Measurements from ENCODE around the gene ERBB4.

The ERBB4 gene

DNA sequence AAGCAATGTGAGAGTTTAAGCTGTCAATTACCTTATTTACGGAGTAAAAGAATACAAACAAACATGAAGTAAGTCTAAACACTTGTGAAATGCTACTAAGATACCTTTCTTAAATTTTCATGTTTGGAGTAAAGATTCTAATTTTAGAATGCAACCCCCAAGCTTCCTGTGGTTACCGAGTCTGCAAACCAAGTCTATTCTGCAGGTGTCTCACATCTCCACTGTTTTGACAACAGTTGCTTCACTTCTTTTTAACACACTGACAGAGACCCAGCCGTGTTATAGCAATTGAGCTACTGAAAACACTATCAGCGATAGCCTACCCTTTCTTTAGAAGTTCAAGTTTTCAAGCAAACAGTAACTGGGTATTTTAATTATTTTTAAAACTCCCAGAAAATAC lies 608.3 kb downstream of the ERBB4 start:
- no peak for TF ChIP-seq CTCF (conservative IDR thresholded peaks at IDR 0.05; ENCODE audit: low read length)
- DNase-seq (ENCODE audit: low read depth): no peak
- no peak overlapping the region for H3K4me3 ChIP-seq (ENCODE audit: low read length)

DNA sequence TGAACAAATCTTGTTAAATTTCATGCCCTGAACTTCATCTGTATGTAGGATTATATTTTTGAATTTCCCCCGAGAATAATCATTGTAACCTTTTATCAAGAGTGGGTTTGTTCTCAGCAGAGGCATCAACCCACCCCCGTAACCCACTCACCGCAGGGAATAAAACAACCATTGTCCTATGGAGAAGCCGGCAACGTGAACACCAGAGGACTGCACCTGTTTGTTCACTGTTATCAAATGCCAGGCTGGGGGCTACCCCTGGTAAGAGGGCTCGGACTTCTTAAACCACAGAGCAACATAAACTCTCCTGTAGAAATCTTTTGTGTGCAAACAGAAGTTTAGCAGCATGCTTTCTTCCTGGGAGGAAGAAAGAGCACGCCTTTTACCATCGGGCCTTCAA lies 610.4 kb downstream of the ERBB4 start:
- no peak for TF ChIP-seq CTCF (conservative IDR thresholded peaks at IDR 0.05; ENCODE audit: low read length)
- no peak for DNase-seq (ENCODE audit: low read depth)

GRCh38 chr2:211923019-211923418 lies 615.6 kb downstream of the ERBB4 start:
- DNase-seq (ENCODE audit: low read depth): no peak
- no peak for TF ChIP-seq CTCF (conservative IDR thresholded peaks at IDR 0.05; ENCODE audit: low read length)
- H3K4me3 ChIP-seq (ENCODE audit: low read length): no peak overlapping the region

More for the DNA sequence above, 610.4 kb downstream of the ERBB4 start:
- no peak overlapping the region for H3K4me3 ChIP-seq (ENCODE audit: low read length)

- TF ChIP-seq CTCF (conservative IDR thresholded peaks at IDR 0.05; ENCODE audit: low read length): no peak
- no peak for DNase-seq (ENCODE audit: low read depth)
- no peak overlapping the region for H3K4me3 ChIP-seq (ENCODE audit: low read length)
Measured at GRCh38 chr2:211903961-211904360, 634.6 kb downstream of the ERBB4 start.

DNA sequence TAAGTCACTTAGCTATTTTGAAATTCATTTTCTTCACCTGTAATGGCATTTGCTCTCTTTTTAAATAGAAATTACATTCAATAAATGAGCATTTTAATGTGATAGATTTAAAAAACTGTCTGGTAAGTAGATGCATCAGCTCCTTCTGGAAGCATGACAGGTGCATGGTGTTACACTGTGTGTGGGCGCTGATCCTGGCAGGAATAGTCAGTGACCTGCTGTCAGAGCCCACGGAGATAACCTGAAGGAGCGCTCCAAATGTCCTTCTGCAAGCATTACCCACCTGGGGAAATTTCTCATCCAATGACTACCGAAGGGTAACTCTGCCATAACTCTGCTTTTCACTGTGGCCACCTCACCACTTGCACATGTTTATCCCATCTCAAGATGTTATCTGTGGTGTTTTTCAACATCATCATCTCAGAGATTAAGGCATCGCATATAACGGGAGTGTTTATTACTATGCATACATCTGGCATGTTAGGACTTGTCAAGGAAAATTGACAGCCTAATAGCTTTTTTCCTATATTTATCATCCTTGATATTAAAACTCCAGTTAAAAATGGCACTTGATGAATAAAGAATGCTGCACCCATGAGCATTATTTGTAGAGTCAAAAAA lies 637.3 kb downstream of the ERBB4 start:
- no peak for DNase-seq (ENCODE audit: low read depth)
- TF ChIP-seq CTCF (conservative IDR thresholded peaks at IDR 0.05; ENCODE audit: low read length): no peak
- no peak overlapping the region for H3K4me3 ChIP-seq (ENCODE audit: low read length)

GRCh38 chr2:211900518-211900917 lies 638.1 kb downstream of the ERBB4 start:
- H3K4me3 ChIP-seq (ENCODE audit: low read length): no peak overlapping the region
- no peak for DNase-seq (ENCODE audit: low read depth)
- no peak for TF ChIP-seq CTCF (conservative IDR thresholded peaks at IDR 0.05; ENCODE audit: low read length)

- no peak overlapping the region for H3K4me3 ChIP-seq (ENCODE audit: low read length)
- no peak for TF ChIP-seq CTCF (conservative IDR thresholded peaks at IDR 0.05; ENCODE audit: low read length)
- DNase-seq (ENCODE audit: low read depth): no peak
Measured at GRCh38 chr2:211900000-211900399, 638.6 kb downstream of the ERBB4 start.
